Natural killer cell (primary cell): ENCODE results near the gene BHLHE40. TPM values are rescaled to one million over a fixed set of nuclear protein-coding genes. Genes with fewer than 3 reads are reported as not detected.
"Not testable (repeated sequence)": the region's sequence is repeated elsewhere in the genome, so short reads cannot be mapped to it uniquely, and the experiment has no call there.

Experiments
- ATAC-seq, 3 donors: fragments of 150-1000 bp in 2 of 3; fragments of 200-7000 bp in 1 of 3; cut with Tn5 transposase; 1 replicate in 1 of 3; 2 replicates in 2 of 3; pipeline ENCODE4 v1.10.0; 2021; ENCODE audit warnings: mild to moderate bottlenecking in 2 of 3, moderate library complexity in 2 of 3
- DNase-seq, 2 donors: peaks; one replicate each; pipeline versions ENCODE4 v3.0.0 to v3.0.0-alpha.2; 2013 to 2021; ENCODE audit warnings: mixed read lengths in 1 of 2
- H3K27ac ChIP-seq: one replicate; pipeline ENCODE4 v1.5.1; 2013; ENCODE audit warnings: mild to moderate bottlenecking, low read length
- H3K27me3 ChIP-seq: one replicate; pipeline ENCODE4 v1.6.1; 2013; ENCODE audit warnings: low read length; ENCODE audit not compliant: control insufficient read depth, insufficient read depth
- H3K36me3 ChIP-seq: one replicate; pipeline ENCODE4 v1.6.1; 2013; ENCODE audit warnings: low read length; ENCODE audit not compliant: control insufficient read depth, insufficient read depth
- H3K4me1 ChIP-seq: one replicate; pipeline ENCODE4 v1.6.1; 2013; ENCODE audit warnings: low read length; ENCODE audit not compliant: control insufficient read depth, insufficient read depth
- H3K4me3 ChIP-seq: one replicate; pipeline ENCODE4 v1.5.1; 2013; ENCODE audit warnings: low read length
- H3K9me3 ChIP-seq: one replicate; pipeline ENCODE4 v1.6.1; 2013; ENCODE audit warnings: low read length; ENCODE audit not compliant: control insufficient read depth, insufficient read depth
- H3K27ac Mint-ChIP-seq, 2 donors: one replicate each; pipeline ENCODE4 v1.8.0; 2022; ENCODE audit warnings: mild to moderate bottlenecking in 2 of 2, mixed read lengths in 2 of 2, moderate library complexity in 1 of 2
- H3K27me3 Mint-ChIP-seq, 2 donors: one replicate each; pipeline ENCODE4 v1.8.0; 2022; ENCODE audit warnings: low read depth in 2 of 2, mixed read lengths in 2 of 2
- H3K36me3 Mint-ChIP-seq: one replicate; pipeline ENCODE4 v1.8.0; 2022; ENCODE audit warnings: mixed read lengths
- H3K4me1 Mint-ChIP-seq, 2 donors: one replicate each; pipeline ENCODE4 v1.8.0; 2022; ENCODE audit warnings: mixed read lengths in 2 of 2
- H3K4me3 Mint-ChIP-seq: one replicate; pipeline ENCODE4 v1.8.0; 2022; ENCODE audit warnings: mild to moderate bottlenecking, moderate library complexity, mixed read lengths
- H3K9me3 Mint-ChIP-seq, 2 donors: one replicate each; pipeline ENCODE4 v1.8.0; 2022; ENCODE audit warnings: mixed read lengths in 2 of 2
- WGBS: methylation state at CpG from one replicate; pipeline ENCODE4 v1.1.7; 2013; ENCODE audit warnings: missing lambda C conversion rate; ENCODE audit not compliant: insufficient coverage; 5-methylcytosine and 5-hydroxymethylcytosine counted together
- intact Hi-C: fragments of 100-400 bp; cut with micrococcal nuclease; formaldehyde crosslinking; loops from one replicate; pipeline ENCODE4 v1.14.2; 2022
- total RNA-seq, 4 donors: library from RNA; stranded (reverse); fragments of 120-200 nt in 1 of 4; gene quantifications; one replicate each; pipeline versions ENCODE4 v1.2.3 to v1.2.4, GENCODE V29; 2013 to 2022
- TF ChIP-seq, protein P1 (sequence below): fragments of 200-600 bp; IDR thresholded peaks from one replicate; pipeline ENCODE4 v1.8.0; 2022; ENCODE audit warnings: antibody characterized with exemption

BHLHE40 gene
- total RNA-seq, 3 donors from 2014 or later (not counting 1 experiment from before 2014, with no cell fraction given) = 512 to 725 (median 719) TPM

DNA sequence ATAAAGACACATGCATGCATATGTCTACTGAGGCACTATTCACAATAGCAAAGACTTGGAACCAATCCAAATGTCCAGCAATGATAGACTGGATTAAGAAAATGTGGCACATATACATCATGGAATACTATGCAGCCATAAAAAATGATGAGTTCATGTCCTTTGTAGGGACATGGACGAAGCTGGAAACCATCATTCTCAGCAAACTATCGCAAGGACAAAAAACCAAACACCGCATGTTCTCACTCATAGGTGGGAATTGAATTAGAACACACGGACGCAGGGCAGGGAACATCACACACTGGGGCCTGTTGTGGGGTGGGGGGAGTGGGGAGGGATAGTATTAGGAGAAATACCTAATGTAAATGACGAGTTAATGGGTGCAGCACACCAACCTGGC is 7.8 kb upstream of the BHLHE40 start:
- intact Hi-C loops = loop anchor here (10.0 kb wide), 1 partner anchor 467 kb away; no protein-coding TSS in a partner anchor
- H3K4me3 Mint-ChIP-seq, H3K27ac Mint-ChIP-seq, DNase-seq, H3K4me3 ChIP-seq, H3K27ac ChIP-seq, H3K36me3 ChIP-seq, ATAC-seq, H3K27me3 ChIP-seq, H3K27me3 Mint-ChIP-seq, H3K9me3 ChIP-seq: not testable (repeated sequence)
- H3K36me3 Mint-ChIP-seq = peaks cover 33% of the 10 kb centered on the region
- H3K4me1 ChIP-seq = peaks cover 16% of the 10 kb centered on the region
- WGBS = 96% methylated on average over 4 of the region's 6 CpGs
- peaks cover 9 to 16% of the 10 kb centered on the region in 2 donors for H3K9me3 Mint-ChIP-seq
- H3K4me1 Mint-ChIP-seq = peaks cover 21 to 28% of the 10 kb centered on the region in 2 donors

DNA sequence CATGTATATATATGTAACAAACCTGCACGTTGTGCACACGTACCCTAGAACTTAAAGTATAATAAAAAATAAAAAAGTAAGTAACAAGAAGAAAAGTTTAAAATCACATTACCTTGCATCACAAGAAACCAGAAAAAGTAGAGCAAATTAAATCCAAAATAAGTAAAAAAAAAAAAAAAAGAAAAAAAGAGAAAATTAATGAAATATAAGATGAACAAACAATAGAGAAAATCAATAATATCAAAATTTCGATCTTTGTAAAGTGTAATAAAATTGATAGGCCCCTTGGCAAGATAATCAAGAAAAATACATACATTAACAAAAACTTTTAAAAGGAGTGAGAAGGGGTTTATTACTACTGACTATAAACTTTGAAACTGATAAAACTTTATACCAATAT is 7.4 kb upstream of the BHLHE40 start:
- no CpG with 5 or more reads among the region's 3 CpGs for WGBS
- H3K27ac Mint-ChIP-seq = no peak overlapping the region
- peaks cover 17% of the 10 kb centered on the region for H3K4me1 ChIP-seq

DNA sequence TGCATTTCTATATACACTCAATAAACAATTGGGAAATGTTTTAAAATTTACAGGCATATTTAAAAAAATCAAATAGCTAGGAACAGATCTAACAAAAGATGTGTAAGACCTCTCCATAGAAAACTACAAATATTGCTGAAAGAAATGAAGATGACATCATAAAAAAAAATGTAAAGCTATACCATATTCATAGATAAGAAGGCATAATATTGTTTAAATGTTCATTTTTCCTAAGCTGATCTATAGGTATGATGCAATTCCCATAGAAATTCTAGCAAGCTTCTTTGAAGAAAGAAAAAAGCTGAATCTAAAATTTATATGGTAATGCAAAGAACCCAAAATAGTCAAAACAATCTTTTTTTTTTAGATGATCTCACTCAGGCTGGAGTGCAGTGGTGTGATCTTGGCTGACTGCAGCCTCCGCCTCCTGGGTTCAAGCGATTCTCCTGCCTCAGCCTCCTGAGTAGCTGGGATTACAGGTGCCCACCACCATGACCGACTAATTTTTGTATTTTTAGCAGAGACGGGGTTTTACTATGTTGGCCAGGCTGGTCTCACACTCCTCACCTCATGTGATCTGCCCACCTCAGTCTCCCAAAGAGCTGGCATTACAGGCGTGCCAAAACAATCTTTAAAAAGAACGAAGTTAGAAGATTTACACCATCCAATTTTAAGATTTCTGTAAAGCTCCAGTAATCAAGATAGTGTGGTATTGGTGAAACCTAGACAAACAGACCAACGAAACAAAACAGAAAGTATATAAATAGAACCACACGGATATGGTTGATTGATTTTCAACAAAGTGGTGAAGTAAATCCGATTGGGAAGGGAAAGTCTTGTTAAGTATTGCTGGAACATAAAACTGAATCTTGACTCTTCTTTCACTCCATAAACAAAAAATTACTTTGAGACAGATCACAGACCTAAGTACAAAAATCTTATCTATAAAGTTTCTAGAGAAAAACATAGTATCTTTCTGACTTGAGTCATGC is 6.3 kb upstream of the BHLHE40 start:
- ATAC-seq (no peak), DNase-seq (no peak)
- peaks cover 28% of the 10 kb centered on the region for H3K4me1 ChIP-seq
- no peaks in the 10 kb centered on the region for H3K27me3 Mint-ChIP-seq
- TF ChIP-seq, protein P1, sequence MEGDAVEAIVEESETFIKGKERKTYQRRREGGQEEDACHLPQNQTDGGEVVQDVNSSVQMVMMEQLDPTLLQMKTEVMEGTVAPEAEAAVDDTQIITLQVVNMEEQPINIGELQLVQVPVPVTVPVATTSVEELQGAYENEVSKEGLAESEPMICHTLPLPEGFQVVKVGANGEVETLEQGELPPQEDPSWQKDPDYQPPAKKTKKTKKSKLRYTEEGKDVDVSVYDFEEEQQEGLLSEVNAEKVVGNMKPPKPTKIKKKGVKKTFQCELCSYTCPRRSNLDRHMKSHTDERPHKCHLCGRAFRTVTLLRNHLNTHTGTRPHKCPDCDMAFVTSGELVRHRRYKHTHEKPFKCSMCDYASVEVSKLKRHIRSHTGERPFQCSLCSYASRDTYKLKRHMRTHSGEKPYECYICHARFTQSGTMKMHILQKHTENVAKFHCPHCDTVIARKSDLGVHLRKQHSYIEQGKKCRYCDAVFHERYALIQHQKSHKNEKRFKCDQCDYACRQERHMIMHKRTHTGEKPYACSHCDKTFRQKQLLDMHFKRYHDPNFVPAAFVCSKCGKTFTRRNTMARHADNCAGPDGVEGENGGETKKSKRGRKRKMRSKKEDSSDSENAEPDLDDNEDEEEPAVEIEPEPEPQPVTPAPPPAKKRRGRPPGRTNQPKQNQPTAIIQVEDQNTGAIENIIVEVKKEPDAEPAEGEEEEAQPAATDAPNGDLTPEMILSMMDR = no peak
- intact Hi-C loops = loop anchor here (10.0 kb wide), 1 partner anchor 468 kb away; no protein-coding TSS in a partner anchor
- WGBS = 83% methylated on average over 5 of the region's 9 CpGs
- H3K4me1 Mint-ChIP-seq = peaks cover 25 to 35% of the 10 kb centered on the region in 2 donors
- no peaks in the 10 kb centered on the region for H3K9me3 ChIP-seq
- peaks cover 20% of the 10 kb centered on the region for H3K36me3 Mint-ChIP-seq
- peak overlapping the region in 1 of 2 donors; percentile 67 for H3K27ac Mint-ChIP-seq
- peak overlapping the region; percentile 8 for H3K27ac ChIP-seq
- no peaks in the 10 kb centered on the region for H3K27me3 ChIP-seq
- no peak overlapping the region for H3K4me3 ChIP-seq
- H3K9me3 Mint-ChIP-seq = peaks cover 6 to 7% of the 10 kb centered on the region in 2 donors
- no peaks in the 10 kb centered on the region for H3K36me3 ChIP-seq
- H3K4me3 Mint-ChIP-seq = no peak overlapping the region

More for the DNA sequence above, 7.4 kb upstream of the BHLHE40 start:
- Histone ChIP-seq H3K4me3 (no peak overlapping the region), H3K27ac (no peak overlapping the region), H3K27me3 (no peaks in the 10 kb centered on the region), H3K9me3 (no peaks in the 10 kb centered on the region), H3K36me3 (no peaks in the 10 kb centered on the region)
- peaks cover 9 to 12% of the 10 kb centered on the region in 2 donors for H3K9me3 Mint-ChIP-seq
- H3K27me3 Mint-ChIP-seq = no peaks in the 10 kb centered on the region
- ATAC-seq (no peak), DNase-seq (no peak)
- TF ChIP-seq, protein P1 = no peak
- peaks cover 21 to 28% of the 10 kb centered on the region in 2 donors for H3K4me1 Mint-ChIP-seq
- intact Hi-C loops = loop anchor here (10.0 kb wide), 1 partner anchor 467 kb away; no protein-coding TSS in a partner anchor
- H3K4me3 Mint-ChIP-seq = no peak overlapping the region
- H3K36me3 Mint-ChIP-seq = peaks cover 29% of the 10 kb centered on the region

DNA sequence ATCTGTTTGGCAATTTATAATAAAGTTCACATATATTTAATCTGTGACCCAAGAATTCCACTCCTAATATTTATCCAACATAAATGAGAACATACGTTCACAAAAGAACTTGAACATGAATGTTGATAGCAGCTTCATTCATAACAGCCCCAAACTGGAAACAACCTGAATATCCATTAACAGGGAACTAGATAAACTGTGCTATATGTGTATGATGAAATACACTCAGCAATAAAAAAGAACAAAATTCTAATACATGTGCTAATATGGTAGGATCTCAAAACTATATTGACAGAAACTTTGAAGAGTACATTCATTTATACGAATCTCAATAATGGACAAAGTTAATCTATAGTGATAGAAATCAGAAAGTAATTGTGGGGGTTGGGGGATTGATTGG is 5.1 kb upstream of the BHLHE40 start:
- Histone ChIP-seq H3K4me1 (peaks cover 30% of the 10 kb centered on the region), H3K27ac (no peak overlapping the region), H3K27me3 (no peaks in the 10 kb centered on the region), H3K4me3 (no peak overlapping the region), H3K36me3 (no peaks in the 10 kb centered on the region), H3K9me3 (no peaks in the 10 kb centered on the region)
- Mint-ChIP-seq H3K4me1 (peaks cover 27 to 31% of the 10 kb centered on the region in 2 donors), H3K36me3 (peaks cover 8% of the 10 kb centered on the region), H3K9me3 (peaks cover 0 to 2% of the 10 kb centered on the region in 2 donors), H3K4me3 (no peak overlapping the region), H3K27me3 (no peaks in the 10 kb centered on the region), H3K27ac (peak overlapping the region; percentile 3 to 100)
- ATAC-seq = no peak
- DNase-seq = no peak
- intact Hi-C loops = loop anchor here (10.0 kb wide), 1 partner anchor 469 kb away; no protein-coding TSS in a partner anchor
- WGBS = 80% methylated on average over 1 of the region's 2 CpGs
- TF ChIP-seq, protein P1 = no peak
